ENCODE results near the gene INTS2. TPM values are rescaled to one million over a fixed set of nuclear protein-coding genes. Genes with fewer than 3 reads are reported as not detected.
"Not testable (repeated sequence)": the region's sequence is repeated elsewhere in the genome, so short reads cannot be mapped to it uniquely, and the experiment has no call there.

Gene INTS2
- total RNA-seq, 1 experiment from 2014 or later, result 9.4 TPM

DNA sequence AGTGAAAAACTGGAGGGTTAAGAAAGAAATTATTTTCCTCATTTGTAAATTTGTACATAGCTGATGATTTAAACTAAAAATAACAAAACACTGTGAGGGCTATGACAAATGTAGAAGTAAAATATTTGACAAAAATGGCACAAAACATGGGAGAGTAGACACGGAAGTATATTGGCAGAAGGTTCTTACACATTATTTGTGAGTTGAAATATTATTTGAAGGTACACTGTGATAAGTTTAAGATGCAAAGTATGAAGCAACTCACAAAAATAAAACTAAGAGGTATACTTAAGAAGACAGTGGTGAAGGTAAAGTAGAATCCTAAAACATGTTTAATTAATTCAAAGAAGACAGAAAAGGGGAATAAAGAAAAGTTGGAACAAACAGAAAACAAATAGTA lies 99.1 kb downstream of the INTS2 start:
- CTCF ChIA-PET, result no interaction called here
- Mint-ChIP-seq H3K9me3 (ENCODE audit: low read depth, unreplicated experiment) (peaks cover 6% of the 10 kb centered on the region), H3K27ac (ENCODE audit: unreplicated experiment) (no peak overlapping the region), H3K4me3 (ENCODE audit: low read depth, unreplicated experiment) (no peak overlapping the region), H3K27me3 (ENCODE audit: unreplicated experiment) (no peaks in the 10 kb centered on the region), H3K4me1 (ENCODE audit: low read depth, unreplicated experiment) (no peaks in the 10 kb centered on the region), H3K36me3 (ENCODE audit: insufficient read depth, unreplicated experiment) (no peaks in the 10 kb centered on the region)
- no peak for DNase-seq
- TF ChIP-seq, protein P1, sequence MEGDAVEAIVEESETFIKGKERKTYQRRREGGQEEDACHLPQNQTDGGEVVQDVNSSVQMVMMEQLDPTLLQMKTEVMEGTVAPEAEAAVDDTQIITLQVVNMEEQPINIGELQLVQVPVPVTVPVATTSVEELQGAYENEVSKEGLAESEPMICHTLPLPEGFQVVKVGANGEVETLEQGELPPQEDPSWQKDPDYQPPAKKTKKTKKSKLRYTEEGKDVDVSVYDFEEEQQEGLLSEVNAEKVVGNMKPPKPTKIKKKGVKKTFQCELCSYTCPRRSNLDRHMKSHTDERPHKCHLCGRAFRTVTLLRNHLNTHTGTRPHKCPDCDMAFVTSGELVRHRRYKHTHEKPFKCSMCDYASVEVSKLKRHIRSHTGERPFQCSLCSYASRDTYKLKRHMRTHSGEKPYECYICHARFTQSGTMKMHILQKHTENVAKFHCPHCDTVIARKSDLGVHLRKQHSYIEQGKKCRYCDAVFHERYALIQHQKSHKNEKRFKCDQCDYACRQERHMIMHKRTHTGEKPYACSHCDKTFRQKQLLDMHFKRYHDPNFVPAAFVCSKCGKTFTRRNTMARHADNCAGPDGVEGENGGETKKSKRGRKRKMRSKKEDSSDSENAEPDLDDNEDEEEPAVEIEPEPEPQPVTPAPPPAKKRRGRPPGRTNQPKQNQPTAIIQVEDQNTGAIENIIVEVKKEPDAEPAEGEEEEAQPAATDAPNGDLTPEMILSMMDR (IDR thresholded peaks at IDR 0.05; ENCODE audit: unreplicated experiment), result no peak
- intact Hi-C loops (cut with micrococcal nuclease; ENCODE audit: unreplicated experiment), result no loop called here
- no TSS peak for BruUV-seq (replicated peaks)

DNA sequence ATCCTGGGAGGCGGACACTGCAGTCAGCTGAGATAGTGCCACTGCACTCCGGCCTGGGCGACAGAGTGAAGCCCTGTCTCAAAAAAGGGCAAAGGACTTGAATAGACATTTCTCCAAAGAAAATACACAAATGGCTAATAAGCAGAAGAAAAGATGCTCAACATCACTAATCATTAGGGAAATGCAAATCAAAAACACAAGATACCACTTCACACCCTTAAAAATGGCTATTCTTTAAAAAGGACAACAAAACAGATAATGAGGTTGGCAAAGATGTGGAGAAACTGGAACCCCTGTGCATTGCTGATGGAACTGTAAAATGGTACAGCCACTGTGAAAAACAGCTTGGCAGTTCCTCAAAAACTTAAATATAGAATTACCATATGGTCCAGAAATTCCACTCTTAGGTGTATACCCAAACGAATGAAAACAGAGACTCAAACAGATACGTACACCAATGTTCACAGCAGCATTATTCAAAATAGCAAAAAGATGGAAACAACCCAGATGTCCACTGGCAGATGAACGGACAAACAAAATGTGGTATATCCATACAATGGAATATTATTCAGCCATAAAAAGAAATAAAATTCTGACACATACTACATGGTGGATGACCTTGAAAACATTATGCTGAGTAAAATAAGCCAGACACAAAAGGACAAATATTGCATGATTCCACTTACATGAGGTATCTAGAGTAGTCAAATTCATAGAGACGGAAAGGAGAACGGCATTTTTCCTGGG lies 100.0 kb downstream of the INTS2 start:
- no peak overlapping the region for H3K4me3 Mint-ChIP-seq (ENCODE audit: low read depth, unreplicated experiment)
- CTCF ChIA-PET, result no interaction called here
- no peaks in the 10 kb centered on the region for H3K36me3 Mint-ChIP-seq (ENCODE audit: insufficient read depth, unreplicated experiment)
- TF ChIP-seq, protein P1 (IDR thresholded peaks at IDR 0.05; ENCODE audit: unreplicated experiment), result no peak
- H3K27ac Mint-ChIP-seq (ENCODE audit: unreplicated experiment), result no peak overlapping the region
- intact Hi-C loops (cut with micrococcal nuclease; ENCODE audit: unreplicated experiment), result no loop called here
- no peak for DNase-seq
- H3K9me3 Mint-ChIP-seq (ENCODE audit: low read depth, unreplicated experiment), result peaks cover 6% of the 10 kb centered on the region
- no TSS peak for BruUV-seq (replicated peaks)
- no peaks in the 10 kb centered on the region for H3K27me3 Mint-ChIP-seq (ENCODE audit: unreplicated experiment)
- no peaks in the 10 kb centered on the region for H3K4me1 Mint-ChIP-seq (ENCODE audit: low read depth, unreplicated experiment)

DNA sequence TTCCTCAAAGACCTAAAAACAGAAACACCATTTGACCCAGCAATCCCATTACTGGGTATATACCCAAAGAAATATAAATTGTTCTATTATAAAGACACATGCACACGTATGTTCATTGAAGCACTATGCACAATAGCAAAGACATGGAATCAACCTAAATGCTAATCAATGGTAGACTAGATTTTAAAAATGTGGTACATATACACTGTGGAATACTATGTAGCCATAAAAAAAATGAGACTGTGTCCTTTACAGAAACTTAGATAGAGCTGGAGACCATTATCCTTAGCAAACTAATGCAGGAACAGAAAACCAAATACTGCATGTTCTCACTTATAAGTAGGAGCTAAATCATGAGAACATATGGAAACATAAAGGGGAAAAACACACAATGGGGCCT lies 100.9 kb downstream of the INTS2 start:
- H3K4me3 Mint-ChIP-seq (ENCODE audit: low read depth, unreplicated experiment); H3K9me3 Mint-ChIP-seq (ENCODE audit: low read depth, unreplicated experiment); H3K36me3 Mint-ChIP-seq (ENCODE audit: insufficient read depth, unreplicated experiment); DNase-seq; H3K4me1 Mint-ChIP-seq (ENCODE audit: low read depth, unreplicated experiment); H3K27ac Mint-ChIP-seq (ENCODE audit: unreplicated experiment); BruUV-seq (replicated peaks); H3K27me3 Mint-ChIP-seq (ENCODE audit: unreplicated experiment); intact Hi-C loops (cut with micrococcal nuclease; ENCODE audit: unreplicated experiment); CTCF ChIA-PET: not testable (repeated sequence)

DNA sequence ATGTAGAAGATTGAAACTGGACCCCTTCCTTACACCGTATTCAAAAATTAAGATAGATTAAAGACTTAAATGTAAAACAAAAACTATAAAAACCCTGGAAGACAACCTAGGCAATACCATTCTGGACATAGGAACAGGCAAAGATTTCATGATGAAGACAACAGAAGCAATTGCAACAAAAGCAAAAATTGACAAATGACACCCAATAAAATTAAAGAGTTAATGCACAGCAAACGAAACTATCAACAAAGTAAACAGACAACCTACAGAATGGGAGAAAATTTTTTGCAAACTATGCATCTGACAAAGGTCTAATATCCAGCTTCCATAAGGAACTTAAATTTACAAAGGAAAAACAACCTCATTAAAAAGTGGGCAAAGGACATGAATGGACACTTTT lies 101.6 kb downstream of the INTS2 start:
- H3K27ac Mint-ChIP-seq (ENCODE audit: unreplicated experiment); CTCF ChIA-PET; H3K9me3 Mint-ChIP-seq (ENCODE audit: low read depth, unreplicated experiment); H3K4me3 Mint-ChIP-seq (ENCODE audit: low read depth, unreplicated experiment); DNase-seq; H3K27me3 Mint-ChIP-seq (ENCODE audit: unreplicated experiment); H3K4me1 Mint-ChIP-seq (ENCODE audit: low read depth, unreplicated experiment); intact Hi-C loops (cut with micrococcal nuclease; ENCODE audit: unreplicated experiment); H3K36me3 Mint-ChIP-seq (ENCODE audit: insufficient read depth, unreplicated experiment); BruUV-seq (replicated peaks): not testable (repeated sequence)

DNA sequence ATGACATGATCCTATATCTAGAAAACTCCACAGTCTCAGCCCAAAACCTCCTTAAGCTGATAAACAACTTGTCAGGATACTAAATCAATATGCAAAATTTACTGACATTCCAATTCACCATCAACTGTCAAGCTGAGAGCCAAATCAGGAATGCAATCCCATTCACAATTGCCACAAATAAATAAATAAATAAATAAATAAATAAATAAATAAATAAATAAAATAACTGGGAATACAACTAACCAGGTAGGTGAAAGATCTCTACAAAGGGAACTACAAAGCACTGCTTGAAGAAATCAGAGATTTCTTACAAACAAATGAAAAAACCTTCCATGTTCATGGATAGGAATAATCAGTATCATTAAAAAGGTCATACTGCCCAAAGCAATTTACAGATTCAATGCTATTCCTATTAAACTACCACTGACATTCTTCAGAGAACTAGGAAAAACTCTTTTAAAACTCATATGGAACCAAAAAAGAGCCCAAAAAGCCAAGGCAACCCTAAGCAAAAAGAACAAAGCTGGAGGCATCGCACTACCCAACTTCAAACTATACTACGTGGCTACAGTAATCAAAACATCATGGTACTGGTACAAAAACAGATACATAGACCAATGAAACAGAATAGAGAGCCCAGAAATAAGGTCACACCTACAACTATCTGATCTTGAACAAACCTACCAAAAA lies 102.2 kb downstream of the INTS2 start:
- Mint-ChIP-seq H3K36me3 (ENCODE audit: insufficient read depth, unreplicated experiment) (peaks cover 5% of the 10 kb centered on the region), H3K4me3 (ENCODE audit: low read depth, unreplicated experiment) (no peak overlapping the region), H3K4me1 (ENCODE audit: low read depth, unreplicated experiment) (no peaks in the 10 kb centered on the region), H3K9me3 (ENCODE audit: low read depth, unreplicated experiment) (peaks cover 6% of the 10 kb centered on the region), H3K27ac (ENCODE audit: unreplicated experiment) (no peak overlapping the region), H3K27me3 (ENCODE audit: unreplicated experiment) (no peaks in the 10 kb centered on the region)
- no TSS peak for BruUV-seq (replicated peaks)
- no peak for DNase-seq
- intact Hi-C loops (cut with micrococcal nuclease; ENCODE audit: unreplicated experiment), result no loop called here
- CTCF ChIA-PET, result no interaction called here
- TF ChIP-seq, protein P1 (IDR thresholded peaks at IDR 0.05; ENCODE audit: unreplicated experiment), result no peak

Measured in Calu3 (cell line).